GM12873 (cell line): ENCODE measurements around the gene HHLA2.

Source experiments
- CTCF ChIP-seq: IDR thresholded peaks from 2 replicates; pipeline ENCODE4 v1.5.1; 2012; ENCODE audit warnings: low read depth, mild to moderate bottlenecking, moderate library complexity, low read length, control low read depth; ENCODE audit not compliant: insufficient read depth; ENCODE audit errors: missing control alignments

HHLA2 gene

GRCh38 chr3:108322352-108322751, 26.0 kb downstream of the HHLA2 start:
- no peak for TF ChIP-seq CTCF

GRCh38 chr3:108324177-108324576, 27.8 kb downstream of the HHLA2 start:
- TF ChIP-seq CTCF = no peak

GRCh38 chr3:108327168-108327567, 30.8 kb downstream of the HHLA2 start:
- no peak for TF ChIP-seq CTCF

GRCh38 chr3:108328821-108329486, 32.6 kb downstream of the HHLA2 start:
- no peak for TF ChIP-seq CTCF

- TF ChIP-seq CTCF = no peak
Observed at GRCh38 chr3:108329508-108329907, 33.2 kb downstream of the HHLA2 start.

- no peak for TF ChIP-seq CTCF
Observed at GRCh38 chr3:108329947-108330346, 33.6 kb downstream of the HHLA2 start.

GRCh38 chr3:108331792-108332191, 35.4 kb downstream of the HHLA2 start:
- TF ChIP-seq CTCF = no peak
